ENCODE measurements around the gene TSR2. TPM values are rescaled to one million over a fixed set of nuclear protein-coding genes. Genes with fewer than 3 reads are reported as not detected.

TSR2 gene
- total and polyA plus RNA-seq, 2 of the 13 experiments (the other 11 are each of a cell fraction or from before 2014, with no cell fraction given) = 10.9 to 35.5 TPM

DNA sequence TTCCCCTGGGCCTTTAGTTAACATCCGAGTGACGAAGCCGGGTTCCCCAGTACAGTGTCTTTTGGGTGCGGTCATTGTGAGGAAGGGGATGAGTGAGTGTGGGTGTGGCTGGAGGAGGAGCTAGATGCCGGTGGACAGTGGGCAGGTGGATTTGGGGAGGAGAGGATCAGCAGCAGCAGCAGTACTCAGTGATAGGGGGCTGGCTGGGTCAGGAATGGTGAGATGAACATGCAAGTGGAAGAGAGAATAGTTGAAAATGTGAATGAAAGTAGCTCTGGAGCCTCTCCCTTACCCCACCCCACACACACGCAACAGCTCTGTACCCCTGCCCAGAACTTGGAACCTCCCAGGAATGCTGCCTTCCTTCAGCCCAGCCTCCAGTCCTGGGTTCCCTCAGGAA, 4.5 kb downstream of the TSR2 start (continued):
- TF ChIP-seq, protein P1, sequence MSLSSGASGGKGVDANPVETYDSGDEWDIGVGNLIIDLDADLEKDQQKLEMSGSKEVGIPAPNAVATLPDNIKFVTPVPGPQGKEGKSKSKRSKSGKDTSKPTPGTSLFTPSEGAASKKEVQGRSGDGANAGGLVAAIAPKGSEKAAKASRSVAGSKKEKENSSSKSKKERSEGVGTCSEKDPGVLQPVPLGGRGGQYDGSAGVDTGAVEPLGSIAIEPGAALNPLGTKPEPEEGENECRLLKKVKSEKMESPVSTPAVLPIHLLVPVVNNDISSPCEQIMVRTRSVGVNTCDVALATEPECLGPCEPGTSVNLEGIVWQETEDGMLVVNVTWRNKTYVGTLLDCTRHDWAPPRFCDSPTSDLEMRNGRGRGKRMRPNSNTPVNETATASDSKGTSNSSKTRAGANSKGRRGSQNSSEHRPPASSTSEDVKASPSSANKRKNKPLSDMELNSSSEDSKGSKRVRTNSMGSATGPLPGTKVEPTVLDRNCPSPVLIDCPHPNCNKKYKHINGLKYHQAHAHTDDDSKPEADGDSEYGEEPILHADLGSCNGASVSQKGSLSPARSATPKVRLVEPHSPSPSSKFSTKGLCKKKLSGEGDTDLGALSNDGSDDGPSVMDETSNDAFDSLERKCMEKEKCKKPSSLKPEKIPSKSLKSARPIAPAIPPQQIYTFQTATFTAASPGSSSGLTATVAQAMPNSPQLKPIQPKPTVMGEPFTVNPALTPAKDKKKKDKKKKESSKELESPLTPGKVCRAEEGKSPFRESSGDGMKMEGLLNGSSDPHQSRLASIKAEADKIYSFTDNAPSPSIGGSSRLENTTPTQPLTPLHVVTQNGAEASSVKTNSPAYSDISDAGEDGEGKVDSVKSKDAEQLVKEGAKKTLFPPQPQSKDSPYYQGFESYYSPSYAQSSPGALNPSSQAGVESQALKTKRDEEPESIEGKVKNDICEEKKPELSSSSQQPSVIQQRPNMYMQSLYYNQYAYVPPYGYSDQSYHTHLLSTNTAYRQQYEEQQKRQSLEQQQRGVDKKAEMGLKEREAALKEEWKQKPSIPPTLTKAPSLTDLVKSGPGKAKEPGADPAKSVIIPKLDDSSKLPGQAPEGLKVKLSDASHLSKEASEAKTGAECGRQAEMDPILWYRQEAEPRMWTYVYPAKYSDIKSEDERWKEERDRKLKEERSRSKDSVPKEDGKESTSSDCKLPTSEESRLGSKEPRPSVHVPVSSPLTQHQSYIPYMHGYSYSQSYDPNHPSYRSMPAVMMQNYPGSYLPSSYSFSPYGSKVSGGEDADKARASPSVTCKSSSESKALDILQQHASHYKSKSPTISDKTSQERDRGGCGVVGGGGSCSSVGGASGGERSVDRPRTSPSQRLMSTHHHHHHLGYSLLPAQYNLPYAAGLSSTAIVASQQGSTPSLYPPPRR (CRISPR knock-in tag; IDR thresholded peaks at IDR 0.05; ENCODE audit: borderline replicate concordance) = no peak
- TF ChIP-seq ZNF761 (CRISPR knock-in tag; conservative IDR thresholded peaks at IDR 0.05) = no peak
- TF ChIP-seq TGIF2 (CRISPR knock-in tag; IDR thresholded peaks at IDR 0.05) = no peak
- no peak for TF ChIP-seq SP1 (IDR thresholded peaks at IDR 0.05)
- TF ChIP-seq SP1 (CRISPR knock-in tag; IDR thresholded peaks at IDR 0.05) = no peak
- TF ChIP-seq PTBP1 (IDR thresholded peaks at IDR 0.05; ENCODE audit: low read depth, low read length, poor library complexity, severe bottlenecking) = no peak
- TF ChIP-seq, protein P2, sequence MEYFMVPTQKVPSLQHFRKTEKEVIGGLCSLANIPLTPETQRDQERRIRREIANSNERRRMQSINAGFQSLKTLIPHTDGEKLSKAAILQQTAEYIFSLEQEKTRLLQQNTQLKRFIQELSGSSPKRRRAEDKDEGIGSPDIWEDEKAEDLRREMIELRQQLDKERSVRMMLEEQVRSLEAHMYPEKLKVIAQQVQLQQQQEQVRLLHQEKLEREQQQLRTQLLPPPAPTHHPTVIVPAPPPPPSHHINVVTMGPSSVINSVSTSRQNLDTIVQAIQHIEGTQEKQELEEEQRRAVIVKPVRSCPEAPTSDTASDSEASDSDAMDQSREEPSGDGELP (IDR thresholded peaks at IDR 0.05; ENCODE audit: borderline replicate concordance, low read depth) = no peak

DNA sequence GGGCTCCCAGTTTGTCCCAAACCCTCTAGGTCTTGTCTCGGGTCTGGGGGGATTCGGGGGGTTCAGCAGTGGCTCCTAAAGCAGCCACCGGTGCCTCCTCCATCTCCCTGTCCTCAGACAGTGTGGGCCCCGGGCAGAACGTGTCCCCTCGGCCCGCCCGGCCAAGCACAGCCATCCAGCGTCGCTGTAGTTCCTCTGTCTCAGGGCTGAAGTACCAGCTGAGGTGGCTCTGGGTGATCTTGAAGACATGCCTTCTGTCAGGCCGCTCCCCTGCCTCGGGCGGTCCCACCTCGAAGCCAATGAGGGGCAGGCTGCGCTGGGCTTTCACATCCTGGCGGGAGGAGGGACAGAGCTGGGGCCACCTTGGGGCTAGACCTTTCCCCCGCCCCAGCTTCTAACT, 5.9 kb downstream of the TSR2 start:
- Histone ChIP-seq H3K4me3 (replicated peaks in 1 of 3; ENCODE audit: insufficient read depth in 1 of 3, low read depth in 2 of 3, low read length in 3 of 3) (no peak overlapping the region), H3K27me3 (ENCODE audit: control insufficient read depth in 1 of 2, insufficient read depth in 2 of 2, low read length in 2 of 2) (no peaks in the 10 kb centered on the region), H3K79me2 (ENCODE audit: insufficient read depth, low read length) (peaks cover 18% of the 10 kb centered on the region), H3K4me2 (ENCODE audit: low read depth, low read length) (no peak overlapping the region), H4K20me1 (ENCODE audit: insufficient read depth, low read length) (no peaks in the 10 kb centered on the region), H3K36me3 (replicated peaks in 1 of 2; ENCODE audit: control insufficient read depth in 1 of 2, insufficient read depth in 2 of 2, low read length in 2 of 2) (peaks cover 1 to 5% of the 10 kb centered on the region in 2 experiments; a peak in 3 of 5 replicates), H3K4me1 (ENCODE audit: insufficient read depth, low read length) (peaks cover 15% of the 10 kb centered on the region), H3K9ac (ENCODE audit: insufficient read depth, low read depth, low read length) (no peak overlapping the region), H2AFZ (ENCODE audit: low read length) (no peak overlapping the region), H3K9me3 (ENCODE audit: low read length) (no peaks in the 10 kb centered on the region), H3K27ac (ENCODE audit: extremely low read length, insufficient read depth, low read length) (no peak overlapping the region)
- TF ChIP-seq SNAPC2 (CRISPR knock-in tag; IDR thresholded peaks at IDR 0.05) (no peak), RBFOX2 (IDR thresholded peaks at IDR 0.05; ENCODE audit: low read depth, low read length) (peak; percentile 41; the same call in 1 of the 2 replicates), MEIS2 (CRISPR knock-in tag; IDR thresholded peaks at IDR 0.05) (no peak), AGO2 (optimal IDR thresholded peaks at IDR 0.05; ENCODE audit: low read depth, low read length) (peak; percentile 48)
- TF ChIP-seq, protein P3, sequence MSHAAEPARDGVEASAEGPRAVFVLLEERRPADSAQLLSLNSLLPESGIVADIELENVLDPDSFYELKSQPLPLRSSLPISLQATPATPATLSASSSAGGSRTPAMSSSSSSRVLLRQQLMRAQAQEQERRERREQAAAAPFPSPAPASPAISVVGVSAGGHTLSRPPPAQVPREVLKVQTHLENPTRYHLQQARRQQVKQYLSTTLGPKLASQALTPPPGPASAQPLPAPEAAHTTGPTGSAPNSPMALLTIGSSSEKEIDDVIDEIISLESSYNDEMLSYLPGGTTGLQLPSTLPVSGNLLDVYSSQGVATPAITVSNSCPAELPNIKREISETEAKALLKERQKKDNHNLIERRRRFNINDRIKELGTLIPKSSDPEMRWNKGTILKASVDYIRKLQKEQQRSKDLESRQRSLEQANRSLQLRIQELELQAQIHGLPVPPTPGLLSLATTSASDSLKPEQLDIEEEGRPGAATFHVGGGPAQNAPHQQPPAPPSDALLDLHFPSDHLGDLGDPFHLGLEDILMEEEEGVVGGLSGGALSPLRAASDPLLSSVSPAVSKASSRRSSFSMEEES (CRISPR knock-in tag; IDR thresholded peaks at IDR 0.05) = no peak
- FAIRE-seq = no peak
- no TSS peak for BruUV-seq (replicated peaks)
- intact Hi-C loops (cut with micrococcal nuclease; ENCODE audit: unreplicated experiment) = no loop called here
- WGBS (ENCODE audit: low lambda C conversion rate) = no CpG with 5 or more reads among the region's 17 CpGs
- POLR2A ChIA-PET = no interaction called here
- in situ Hi-C loops (cut with HindIII; ENCODE audit: extremely low pct_ligation_motif_present, low pct_unique_long_range_greater_than_20kb) = no loop called here
- CTCF ChIA-PET (ENCODE audit: low intra/inter-chr PET ratio, low total read pairs) = no interaction called here
- ATAC-seq = no peak
- no peak for DNase-seq (ENCODE audit: low spot score)
